Activated naive CD8-positive, alpha-beta T cell treated with anti-CD3 and anti-CD28 coated beads, Interleukin-2, amount 50 U/mL, for 24 hours (primary cell): ENCODE measurements around the gene PABPC1L.
"Not testable (repeated sequence)": the region's sequence is repeated elsewhere in the genome, so short reads cannot be mapped to it uniquely, and the experiment has no call there.

Experiments
- ATAC-seq: fragments of 150-1000 bp; cut with Tn5 transposase; one replicate; pipeline ENCODE4 v1.10.0; 2021
- DNase-seq: peaks from one replicate; pipeline ENCODE4 v3.0.0; 2021
- H3K27ac Mint-ChIP-seq: one replicate; pipeline ENCODE4 v1.8.0; 2021; ENCODE audit warnings: mild to moderate bottlenecking, mixed read lengths
- H3K27me3 Mint-ChIP-seq: one replicate; pipeline ENCODE4 v1.8.0; 2021; ENCODE audit warnings: mixed read lengths
- H3K36me3 Mint-ChIP-seq: one replicate; pipeline ENCODE4 v1.8.0; 2021; ENCODE audit warnings: low read depth, mixed read lengths
- H3K4me1 Mint-ChIP-seq: one replicate; pipeline ENCODE4 v1.8.0; 2021; ENCODE audit warnings: mixed read lengths
- H3K4me3 Mint-ChIP-seq: one replicate; pipeline ENCODE4 v1.8.0; 2021; ENCODE audit warnings: mild to moderate bottlenecking, moderate library complexity, mixed read lengths
- H3K9me3 Mint-ChIP-seq: one replicate; pipeline ENCODE4 v1.8.0; 2021; ENCODE audit warnings: mixed read lengths

Gene PABPC1L

GRCh38 chr20:44909872-44910689 lies at the start of gene PABPC1L:
Gene PABPC1L, plus strand, starts transcription at chr20:44910060. Its CDS starts 84 bp downstream, at chr20:44910144.
- Mint-ChIP-seq H3K27me3 (no peaks in the 10 kb centered on the region), H3K4me1 (peaks cover 33% of the 10 kb centered on the region), H3K9me3 (no peaks in the 10 kb centered on the region), H3K36me3 (peaks cover 44% of the 10 kb centered on the region), H3K4me3 (peak within 1 kb of the TSS; percentile 84), H3K27ac (peak within 1 kb of the TSS; percentile 71)
- DNase-seq, result peak; percentile 84
- peak; percentile 87 for ATAC-seq

GRCh38 chr20:44861531-44862006 lies 48.3 kb upstream of the PABPC1L start:
- H3K9me3 Mint-ChIP-seq, result no peaks in the 10 kb centered on the region
- no peak overlapping the region for H3K4me3 Mint-ChIP-seq
- no peaks in the 10 kb centered on the region for H3K27me3 Mint-ChIP-seq
- H3K27ac Mint-ChIP-seq, result no peak overlapping the region
- ATAC-seq (no peak), DNase-seq (no peak)
- no peaks in the 10 kb centered on the region for H3K36me3 Mint-ChIP-seq
- H3K4me1 Mint-ChIP-seq, result peaks cover 14% of the 10 kb centered on the region

GRCh38 chr20:44862286-44862685 lies 47.6 kb upstream of the PABPC1L start:
- no peak for DNase-seq
- Mint-ChIP-seq H3K9me3 (no peaks in the 10 kb centered on the region), H3K4me1 (peaks cover 20% of the 10 kb centered on the region), H3K27me3 (no peaks in the 10 kb centered on the region), H3K36me3 (no peaks in the 10 kb centered on the region), H3K4me3 (no peak overlapping the region), H3K27ac (no peak overlapping the region)
- no peak for ATAC-seq

GRCh38 chr20:44863365-44864084 lies 46.3 kb upstream of the PABPC1L start:
- peaks cover 24% of the 10 kb centered on the region for H3K4me1 Mint-ChIP-seq
- not testable (repeated sequence) for H3K9me3 Mint-ChIP-seq, H3K27ac Mint-ChIP-seq, DNase-seq, H3K27me3 Mint-ChIP-seq, ATAC-seq, H3K36me3 Mint-ChIP-seq, H3K4me3 Mint-ChIP-seq

GRCh38 chr20:44864493-44864892 lies 45.4 kb upstream of the PABPC1L start:
- not testable (repeated sequence) for DNase-seq, H3K9me3 Mint-ChIP-seq, H3K4me3 Mint-ChIP-seq, H3K36me3 Mint-ChIP-seq, ATAC-seq, H3K27me3 Mint-ChIP-seq, H3K27ac Mint-ChIP-seq
- H3K4me1 Mint-ChIP-seq, result peaks cover 21% of the 10 kb centered on the region

GRCh38 chr20:44866703-44867335 lies 43.0 kb upstream of the PABPC1L start:
- Mint-ChIP-seq H3K27ac (no peak overlapping the region), H3K36me3 (no peaks in the 10 kb centered on the region), H3K4me3 (peak overlapping the region; percentile 55), H3K9me3 (no peaks in the 10 kb centered on the region), H3K27me3 (peaks cover 3% of the 10 kb centered on the region), H3K4me1 (peaks cover 16% of the 10 kb centered on the region)
- ATAC-seq (no peak), DNase-seq (no peak)

- Mint-ChIP-seq H3K27ac (no peak overlapping the region), H3K36me3 (no peaks in the 10 kb centered on the region), H3K4me1 (peaks cover 11% of the 10 kb centered on the region), H3K4me3 (no peak overlapping the region), H3K27me3 (peaks cover 3% of the 10 kb centered on the region), H3K9me3 (no peaks in the 10 kb centered on the region)
- ATAC-seq, result no peak
- no peak for DNase-seq
Measured at GRCh38 chr20:44869471-44869870, 40.4 kb upstream of the PABPC1L start.

GRCh38 chr20:44882360-44882759 lies 27.5 kb upstream of the PABPC1L start:
- not testable (repeated sequence) for H3K36me3 Mint-ChIP-seq, H3K27me3 Mint-ChIP-seq, H3K27ac Mint-ChIP-seq, ATAC-seq, DNase-seq, H3K4me3 Mint-ChIP-seq, H3K9me3 Mint-ChIP-seq
- peaks cover 28% of the 10 kb centered on the region for H3K4me1 Mint-ChIP-seq

- H3K4me1 Mint-ChIP-seq, result peaks cover 38% of the 10 kb centered on the region
- no peak overlapping the region for H3K4me3 Mint-ChIP-seq
- ATAC-seq, result no peak
- no peaks in the 10 kb centered on the region for H3K9me3 Mint-ChIP-seq
- H3K27me3 Mint-ChIP-seq, result no peaks in the 10 kb centered on the region
- DNase-seq, result no peak
- peak overlapping the region; percentile 61 for H3K27ac Mint-ChIP-seq
- H3K36me3 Mint-ChIP-seq, result peaks cover 10% of the 10 kb centered on the region
Measured at GRCh38 chr20:44883214-44883902, 26.5 kb upstream of the PABPC1L start.

GRCh38 chr20:44884907-44885391 lies 24.9 kb upstream of the PABPC1L start:
- DNase-seq (peak; percentile 11), ATAC-seq (no peak)
- no peaks in the 10 kb centered on the region for H3K27me3 Mint-ChIP-seq
- peak overlapping the region; percentile 92 for H3K27ac Mint-ChIP-seq
- H3K4me1 Mint-ChIP-seq, result peaks cover 54% of the 10 kb centered on the region
- peaks cover 22% of the 10 kb centered on the region for H3K36me3 Mint-ChIP-seq
- no peaks in the 10 kb centered on the region for H3K9me3 Mint-ChIP-seq
- peak overlapping the region; percentile 87 for H3K4me3 Mint-ChIP-seq

GRCh38 chr20:44885392-44886265 lies 24.2 kb upstream of the PABPC1L start, which contains the start of gene YWHAB:
Gene YWHAB, plus strand, starts transcription at chr20:44885705. Its CDS starts 15,829 bp downstream, at chr20:44901534.
- Mint-ChIP-seq H3K27me3 (no peaks in the 10 kb centered on the region), H3K27ac (peak within 1 kb of the TSS; percentile 93), H3K4me1 (peaks cover 58% of the 10 kb centered on the region), H3K4me3 (peak within 1 kb of the TSS; percentile 95), H3K9me3 (no peaks in the 10 kb centered on the region), H3K36me3 (peaks cover 26% of the 10 kb centered on the region)
- DNase-seq (peak; percentile 99), ATAC-seq (peak; percentile 98)

- peaks cover 28% of the 10 kb centered on the region for H3K36me3 Mint-ChIP-seq
- DNase-seq (no peak), ATAC-seq (no peak)
- H3K4me3 Mint-ChIP-seq, result peak overlapping the region; percentile 95
- H3K27ac Mint-ChIP-seq, result peak overlapping the region; percentile 93
- no peaks in the 10 kb centered on the region for H3K9me3 Mint-ChIP-seq
- peaks cover 64% of the 10 kb centered on the region for H3K4me1 Mint-ChIP-seq
- no peaks in the 10 kb centered on the region for H3K27me3 Mint-ChIP-seq
Measured at GRCh38 chr20:44886266-44886651, 23.6 kb upstream of the PABPC1L start.

- Mint-ChIP-seq H3K27me3 (no peaks in the 10 kb centered on the region), H3K4me3 (peak overlapping the region; percentile 95), H3K27ac (peak overlapping the region; percentile 93), H3K36me3 (peaks cover 33% of the 10 kb centered on the region), H3K9me3 (no peaks in the 10 kb centered on the region), H3K4me1 (peaks cover 70% of the 10 kb centered on the region)
- DNase-seq, result no peak
- no peak for ATAC-seq
Measured at GRCh38 chr20:44886828-44887227, 23.0 kb upstream of the PABPC1L start.
